Activated CD8-positive, alpha-beta T cell treated with anti-CD3 and anti-CD28 coated beads for 36 hours (primary cell): ENCODE measurements around the gene DNAH8. TPM values are rescaled to one million over a fixed set of nuclear protein-coding genes. Genes with fewer than 3 reads are reported as not detected.

Experiments used
- ATAC-seq: fragments of 200-7000 bp; cut with Tn5 transposase; one replicate; pipeline ENCODE4 v1.10.0; 2021; ENCODE audit warnings: mild to moderate bottlenecking, moderate library complexity
- CTCF ChIA-PET: fragments of 350-600 bp; sonication (Branson Sonifier 250); formaldehyde crosslinking; loops from one replicate; lab custom pipeline; 2021; ENCODE audit warnings: antibody characterized with exemption; lab: Charles Lee
- POLR2A ChIA-PET: fragments of 350-600 bp; sonication (Branson Sonifier 250); formaldehyde crosslinking; loops from one replicate; lab custom pipeline; 2021; ENCODE audit warnings: antibody characterized with exemption; lab: Charles Lee
- DNase-seq: peaks from one replicate; pipeline ENCODE4 v3.0.0-alpha.2; 2020
- H3K27ac Mint-ChIP-seq: one replicate; pipeline ENCODE4 v1.8.0; 2021; ENCODE audit warnings: mild to moderate bottlenecking, mixed read lengths
- H3K27me3 Mint-ChIP-seq: one replicate; pipeline ENCODE4 v1.8.0; 2021; ENCODE audit warnings: mixed read lengths
- H3K36me3 Mint-ChIP-seq: one replicate; pipeline ENCODE4 v1.8.0; 2021; ENCODE audit warnings: low read depth, mixed read lengths
- H3K4me1 Mint-ChIP-seq: one replicate; pipeline ENCODE4 v1.8.0; 2021; ENCODE audit warnings: low read depth, mixed read lengths
- H3K4me3 Mint-ChIP-seq: one replicate; pipeline ENCODE4 v1.8.0; 2021; ENCODE audit warnings: mild to moderate bottlenecking, moderate library complexity, mixed read lengths
- H3K9me3 Mint-ChIP-seq: one replicate; pipeline ENCODE4 v1.8.0; 2021; ENCODE audit warnings: mixed read lengths
- intact Hi-C: fragments of 100-400 bp; cut with micrococcal nuclease; formaldehyde crosslinking; loops from one replicate; pipeline ENCODE4 v1.10.0; 2022
- total RNA-seq, 2 experiments: library from RNA; stranded (reverse); gene quantifications; one replicate each; pipeline ENCODE4 v1.2.3, GENCODE V29; 2021
- TF ChIP-seq, protein P1 (sequence below): fragments of 200-600 bp; IDR thresholded peaks from one replicate; pipeline ENCODE4 v1.8.0; 2022; ENCODE audit warnings: antibody characterized with exemption, mild to moderate bottlenecking

DNAH8 gene
- total RNA-seq, 2 experiments from 2014 or later = not detected

DNA sequence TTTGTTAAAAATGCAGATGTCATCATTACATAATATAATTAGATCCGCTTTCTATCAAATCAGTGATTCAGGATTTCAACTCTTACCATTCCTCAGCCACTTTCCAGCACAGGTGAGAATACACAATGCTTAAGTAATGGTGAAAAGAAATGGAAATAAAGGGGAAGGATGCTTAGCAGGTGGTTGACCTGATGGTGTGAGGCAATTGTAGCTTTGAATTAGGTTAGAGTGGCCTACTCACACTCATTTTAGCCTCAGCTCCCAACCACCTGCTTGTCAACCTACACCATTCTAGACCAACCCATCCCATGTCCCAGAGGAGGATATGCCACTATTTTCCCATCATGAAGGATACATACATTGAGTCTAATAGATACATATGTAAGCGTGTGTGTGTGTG is 138.1 kb downstream of the DNAH8 start:
- TF ChIP-seq, protein P1, sequence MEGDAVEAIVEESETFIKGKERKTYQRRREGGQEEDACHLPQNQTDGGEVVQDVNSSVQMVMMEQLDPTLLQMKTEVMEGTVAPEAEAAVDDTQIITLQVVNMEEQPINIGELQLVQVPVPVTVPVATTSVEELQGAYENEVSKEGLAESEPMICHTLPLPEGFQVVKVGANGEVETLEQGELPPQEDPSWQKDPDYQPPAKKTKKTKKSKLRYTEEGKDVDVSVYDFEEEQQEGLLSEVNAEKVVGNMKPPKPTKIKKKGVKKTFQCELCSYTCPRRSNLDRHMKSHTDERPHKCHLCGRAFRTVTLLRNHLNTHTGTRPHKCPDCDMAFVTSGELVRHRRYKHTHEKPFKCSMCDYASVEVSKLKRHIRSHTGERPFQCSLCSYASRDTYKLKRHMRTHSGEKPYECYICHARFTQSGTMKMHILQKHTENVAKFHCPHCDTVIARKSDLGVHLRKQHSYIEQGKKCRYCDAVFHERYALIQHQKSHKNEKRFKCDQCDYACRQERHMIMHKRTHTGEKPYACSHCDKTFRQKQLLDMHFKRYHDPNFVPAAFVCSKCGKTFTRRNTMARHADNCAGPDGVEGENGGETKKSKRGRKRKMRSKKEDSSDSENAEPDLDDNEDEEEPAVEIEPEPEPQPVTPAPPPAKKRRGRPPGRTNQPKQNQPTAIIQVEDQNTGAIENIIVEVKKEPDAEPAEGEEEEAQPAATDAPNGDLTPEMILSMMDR = no peak
- Mint-ChIP-seq H3K4me1 (no peaks in the 10 kb centered on the region), H3K9me3 (no peaks in the 10 kb centered on the region), H3K27me3 (peaks cover 10% of the 10 kb centered on the region), H3K4me3 (no peak overlapping the region), H3K27ac (no peak overlapping the region), H3K36me3 (no peaks in the 10 kb centered on the region)
- no peak for DNase-seq
- ChIA-PET POLR2A (no interaction called here), CTCF (interaction anchor here (0.8 kb wide), 1 partner anchor 80 kb away, joined by 3 read pairs; no protein-coding TSS in a partner anchor)
- intact Hi-C loops = no loop called here
- ATAC-seq = no peak

DNA sequence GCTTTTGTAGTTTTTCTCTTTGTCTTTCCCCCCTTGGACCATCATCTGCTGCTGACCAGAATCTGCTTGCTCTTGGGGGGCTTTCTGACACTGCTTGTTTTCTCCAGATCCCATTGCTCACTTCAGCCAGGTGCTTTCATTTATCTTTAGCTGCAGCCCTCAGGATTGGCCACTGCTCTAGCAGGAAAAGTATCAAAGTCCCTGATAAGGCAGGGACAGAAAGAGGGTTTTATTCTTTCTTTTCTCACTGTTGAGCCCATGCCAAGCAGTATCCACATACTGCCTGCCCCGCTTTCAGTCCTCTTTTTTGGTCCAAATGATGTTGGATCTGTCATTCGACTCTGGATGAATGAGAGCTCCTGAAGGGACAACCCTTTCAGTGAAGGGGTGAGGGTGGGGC is 141.4 kb downstream of the DNAH8 start:
- POLR2A ChIA-PET = no interaction called here
- Mint-ChIP-seq H3K36me3 (no peaks in the 10 kb centered on the region), H3K27ac (no peak overlapping the region), H3K4me1 (no peaks in the 10 kb centered on the region), H3K4me3 (no peak overlapping the region), H3K27me3 (peaks cover 5% of the 10 kb centered on the region), H3K9me3 (no peaks in the 10 kb centered on the region)
- no peak for ATAC-seq
- CTCF ChIA-PET = no interaction called here
- intact Hi-C loops = no loop called here
- DNase-seq = no peak
- TF ChIP-seq, protein P1 = no peak

- Mint-ChIP-seq H3K4me1 (no peaks in the 10 kb centered on the region), H3K36me3 (no peaks in the 10 kb centered on the region), H3K9me3 (no peaks in the 10 kb centered on the region), H3K27me3 (peaks cover 5% of the 10 kb centered on the region), H3K4me3 (no peak overlapping the region), H3K27ac (no peak overlapping the region)
- TF ChIP-seq, protein P1 = no peak
- intact Hi-C loops = no loop called here
- DNase-seq (no peak), ATAC-seq (no peak)
- POLR2A ChIA-PET = no interaction called here
- CTCF ChIA-PET = no interaction called here
Observed at GRCh38 chr6:38857815-38858214, 142.7 kb downstream of the DNAH8 start.

DNA sequence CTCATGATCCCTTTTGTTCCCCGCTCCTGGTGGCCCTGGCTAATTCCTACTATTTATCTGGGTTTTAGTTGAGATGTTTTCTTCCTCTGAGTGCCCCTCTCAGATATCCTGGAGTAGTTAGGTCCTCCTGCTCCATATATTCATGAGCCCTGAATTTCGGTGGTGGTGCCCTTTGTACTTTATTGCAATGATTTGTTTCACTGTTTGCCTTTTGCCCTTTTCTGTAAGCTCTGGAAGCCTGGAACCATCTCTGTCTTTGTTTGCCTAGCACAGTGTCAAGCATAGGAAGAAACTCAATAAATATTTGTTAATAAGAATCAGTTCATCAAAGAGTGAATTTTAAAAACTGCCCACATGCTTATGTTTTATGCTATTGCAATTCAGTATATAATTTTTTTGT is 144.9 kb downstream of the DNAH8 start:
- H3K27ac Mint-ChIP-seq = no peak overlapping the region
- no peaks in the 10 kb centered on the region for H3K36me3 Mint-ChIP-seq
- H3K4me1 Mint-ChIP-seq = no peaks in the 10 kb centered on the region
- DNase-seq = no peak
- POLR2A ChIA-PET = no interaction called here
- no peak overlapping the region for H3K4me3 Mint-ChIP-seq
- TF ChIP-seq, protein P1 = no peak
- H3K9me3 Mint-ChIP-seq = no peaks in the 10 kb centered on the region
- H3K27me3 Mint-ChIP-seq = peaks cover 7% of the 10 kb centered on the region
- ATAC-seq = no peak
- intact Hi-C loops = no loop called here
- CTCF ChIA-PET = interaction anchor here (3.4 kb wide), 1 partner anchor 12 kb away, joined by 20 read pairs; no protein-coding TSS in a partner anchor

GRCh38 chr6:38861926-38862401 is 146.9 kb downstream of the DNAH8 start:
- TF ChIP-seq, protein P1 = no peak
- H3K27me3 Mint-ChIP-seq = peaks cover 8% of the 10 kb centered on the region
- no peaks in the 10 kb centered on the region for H3K9me3 Mint-ChIP-seq
- H3K27ac Mint-ChIP-seq = no peak overlapping the region
- intact Hi-C loops = no loop called here
- no peak for ATAC-seq
- H3K4me1 Mint-ChIP-seq = no peaks in the 10 kb centered on the region
- CTCF ChIA-PET = interaction anchor here (3.4 kb wide), 1 partner anchor 10 kb away, joined by 20 read pairs; no protein-coding TSS in a partner anchor
- DNase-seq = no peak
- H3K36me3 Mint-ChIP-seq = no peaks in the 10 kb centered on the region
- POLR2A ChIA-PET = interaction anchor here (0.9 kb wide), 1 partner anchor 14 kb away, joined by 3 read pairs; no protein-coding TSS in a partner anchor
- H3K4me3 Mint-ChIP-seq = no peak overlapping the region
